ENCODE data around the gene KLHL3.
"Not testable (repeated sequence)": the region's sequence is repeated elsewhere in the genome, so short reads cannot be mapped to it uniquely, and the experiment has no call there.

The KLHL3 gene

GRCh38 chr5:137735555-137736284, at the start of gene KLHL3:
Gene KLHL3, minus strand, starts transcription at chr5:137736089. Its CDS starts 443 bp downstream, at chr5:137735646.
- DNase-seq: no peak

- no peak for DNase-seq
These were observed 47.2 kb upstream of the KLHL3 start for GRCh38 chr5:137782984-137783536.

GRCh38 chr5:137782055-137782454, 46.2 kb upstream of the KLHL3 start:
- DNase-seq: no peak

GRCh38 chr5:137778772-137779564, 43.1 kb upstream of the KLHL3 start:
- no peak for DNase-seq

GRCh38 chr5:137767937-137768336, 32.0 kb upstream of the KLHL3 start:
- DNase-seq: not testable (repeated sequence)

GRCh38 chr5:137761566-137761965, 25.7 kb upstream of the KLHL3 start:
- no peak for DNase-seq

GRCh38 chr5:137760719-137761516, 25.0 kb upstream of the KLHL3 start:
- no peak for DNase-seq

GRCh38 chr5:137760294-137760693, 24.4 kb upstream of the KLHL3 start:
- DNase-seq: no peak

GRCh38 chr5:137758715-137759306, 22.9 kb upstream of the KLHL3 start:
- no peak for DNase-seq

GRCh38 chr5:137758121-137758520, 22.2 kb upstream of the KLHL3 start:
- DNase-seq: no peak

- DNase-seq: no peak
These were observed 21.7 kb upstream of the KLHL3 start for GRCh38 chr5:137757634-137758033.

- DNase-seq: no peak
These were observed 19.3 kb upstream of the KLHL3 start for GRCh38 chr5:137754961-137755762.

GRCh38 chr5:137754188-137754960, 18.5 kb upstream of the KLHL3 start, which contains the start of gene HNRNPA0:
Gene HNRNPA0, minus strand, starts transcription at chr5:137754363. Its CDS starts 297 bp downstream, at chr5:137754066.
- peak; percentile 94 for DNase-seq

- no peak for DNase-seq
These were observed 17.9 kb upstream of the KLHL3 start for GRCh38 chr5:137753691-137754187.

- no peak for DNase-seq
These were observed 17.2 kb upstream of the KLHL3 start for GRCh38 chr5:137752905-137753690.

GRCh38 chr5:137751869-137752491, 16.1 kb upstream of the KLHL3 start:
- no peak for DNase-seq

- DNase-seq: no peak
These were observed 14.5 kb upstream of the KLHL3 start for GRCh38 chr5:137750436-137750835.

- DNase-seq: no peak
These were observed 12.0 kb upstream of the KLHL3 start for GRCh38 chr5:137747848-137748247.

- DNase-seq: no peak
These were observed 7.2 kb upstream of the KLHL3 start for GRCh38 chr5:137743031-137743640.

Measured in T1000 (cell line).